Mesodermal cell (in vitro differentiated cells): Measurements from ENCODE around the gene RNASE12.
"Not testable (repeated sequence)": the region's sequence is repeated elsewhere in the genome, so short reads cannot be mapped to it uniquely, and the experiment has no call there.

Experiments
- H3K27ac ChIP-seq: 2 replicates; pipeline ENCODE4 v1.7.0; 2013; ENCODE audit warnings: mild to moderate bottlenecking, low read depth, low read length, moderate library complexity; ENCODE audit not compliant: severe bottlenecking
- H3K36me3 ChIP-seq: 2 replicates; pipeline ENCODE4 v1.7.1; 2013; ENCODE audit warnings: mild to moderate bottlenecking, low read length, moderate library complexity; ENCODE audit not compliant: control insufficient read depth, insufficient read depth
- H3K4me1 ChIP-seq: one replicate; pipeline ENCODE4 v1.7.1; 2013; ENCODE audit warnings: mild to moderate bottlenecking, low read length; ENCODE audit not compliant: insufficient read depth, control insufficient read depth, poor library complexity, severe bottlenecking
- H3K4me3 ChIP-seq: 2 replicates; pipeline ENCODE4 v1.7.0; 2013; ENCODE audit warnings: low read length, control low read depth, mild to moderate bottlenecking; ENCODE audit not compliant: insufficient read depth, poor library complexity, severe bottlenecking; ENCODE audit errors: extremely low read depth
- H3K9me3 ChIP-seq: 2 replicates; pipeline ENCODE4 v1.7.1; 2013; ENCODE audit warnings: mild to moderate bottlenecking, low read length, moderate library complexity; ENCODE audit not compliant: control insufficient read depth
- WGBS, 2 experiments: methylation state at CpG; one replicate each; pipeline ENCODE4 v1.1.5; 2013; ENCODE audit warnings: missing lambda C conversion rate in 2 of 2; ENCODE audit not compliant: insufficient coverage in 2 of 2; 5-methylcytosine and 5-hydroxymethylcytosine counted together

Gene RNASE12

DNA sequence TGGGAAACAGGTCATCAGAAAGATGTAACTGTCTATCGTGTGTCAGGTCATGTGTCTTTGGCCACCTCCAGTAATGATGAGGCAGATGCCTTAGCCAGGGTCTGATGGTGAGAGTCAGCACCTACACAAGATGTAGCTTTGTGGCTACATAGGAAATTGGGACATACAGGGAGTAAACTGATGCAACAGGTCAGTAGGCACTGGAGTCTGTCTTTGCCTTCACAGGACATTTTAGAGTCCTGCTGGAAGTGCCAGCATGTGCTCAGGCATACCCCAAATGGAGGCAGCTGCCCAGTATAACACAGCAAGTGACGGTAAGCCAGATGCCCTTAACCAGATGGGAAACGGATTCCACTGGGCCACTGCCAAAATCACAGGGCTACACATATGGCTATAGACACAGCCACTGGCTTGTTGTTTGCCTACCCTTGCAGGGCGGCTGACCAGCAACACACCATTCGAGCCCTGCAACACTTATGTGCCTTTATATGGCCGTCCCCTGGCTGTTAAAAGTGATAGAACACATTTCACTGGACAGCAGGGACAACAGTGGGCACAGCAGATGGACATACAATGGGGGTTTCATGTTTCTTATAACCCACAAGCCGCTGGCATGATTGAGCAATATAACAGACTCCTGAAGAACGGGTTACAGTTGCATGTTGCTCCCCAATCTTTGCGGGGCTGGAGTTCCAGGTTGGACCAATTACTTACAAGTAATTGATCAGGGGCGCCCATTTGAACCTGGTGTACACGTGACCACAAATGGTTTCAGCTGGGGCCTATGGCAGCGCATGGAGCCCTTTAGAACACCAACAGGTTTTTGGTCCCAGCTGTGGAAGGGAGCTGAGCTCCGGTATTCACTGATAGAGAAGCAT, 12.9 kb upstream of the RNASE12 start:
- Histone ChIP-seq H3K4me1 (no peaks in the 10 kb centered on the region), H3K4me3 (no peak overlapping the region), H3K36me3 (no peaks in the 10 kb centered on the region), H3K9me3 (no peaks in the 10 kb centered on the region), H3K27ac (no peak overlapping the region)
- 91 to 96% methylated on average over 13 of the region's 13 CpGs for WGBS, 2 experiments

- H3K36me3 ChIP-seq: no peaks in the 10 kb centered on the region
- H3K4me3 ChIP-seq: no peak overlapping the region
- 86 to 97% methylated on average over 6 to 8 of the region's 9 CpGs for WGBS, 2 experiments
- H3K27ac ChIP-seq: no peak overlapping the region
- H3K4me1 ChIP-seq: no peaks in the 10 kb centered on the region
- H3K9me3 ChIP-seq: no peaks in the 10 kb centered on the region
Measured at GRCh38 chr14:20602583-20602982, 11.4 kb upstream of the RNASE12 start.

DNA sequence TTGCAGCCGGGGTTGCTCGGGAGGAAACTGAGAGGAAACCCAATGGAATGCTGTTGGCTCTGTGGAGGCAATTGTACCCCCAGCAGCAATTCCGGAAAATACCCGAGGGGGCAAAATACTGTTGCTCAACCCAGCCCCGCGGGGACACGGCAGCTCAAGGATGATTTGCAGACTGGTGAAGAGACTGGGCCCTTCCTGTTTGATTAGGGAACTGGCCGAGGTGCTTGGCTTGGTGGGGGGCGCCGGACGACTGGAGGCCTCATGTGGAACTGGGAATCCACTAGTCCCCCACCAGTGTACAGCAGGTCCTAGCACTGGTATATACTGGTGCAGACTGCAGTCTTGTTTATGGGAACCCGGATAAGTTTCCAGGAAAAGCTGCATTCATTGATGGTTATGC, 10.3 kb upstream of the RNASE12 start:
- WGBS, 2 experiments: 88 to 93% methylated on average over 9 to 12 of the region's 12 CpGs
- H3K36me3 ChIP-seq: no peaks in the 10 kb centered on the region
- H3K4me3 ChIP-seq: no peak overlapping the region
- H3K4me1 ChIP-seq: no peaks in the 10 kb centered on the region
- no peak overlapping the region for H3K27ac ChIP-seq
- H3K9me3 ChIP-seq: no peaks in the 10 kb centered on the region

DNA sequence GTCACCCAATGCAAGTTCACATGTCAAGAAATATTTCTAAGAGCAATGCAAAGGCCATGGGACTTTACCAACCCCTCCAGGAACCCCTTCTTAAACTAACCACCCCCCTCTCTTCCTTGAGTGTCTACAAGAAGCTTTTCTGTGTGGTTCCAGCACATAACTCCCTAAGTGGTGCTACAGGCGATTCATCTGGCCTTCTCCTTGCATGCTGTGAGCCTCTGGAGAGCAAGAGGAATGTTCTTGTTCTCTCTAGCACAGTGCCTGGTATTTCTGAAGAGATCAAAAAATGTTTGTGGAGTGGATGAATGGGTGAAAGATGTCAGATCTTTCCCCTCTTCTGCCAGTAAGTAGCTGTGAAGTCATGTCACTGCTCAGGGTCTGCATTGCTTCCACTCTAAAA, 5.9 kb upstream of the RNASE12 start:
- WGBS, 2 experiments: 63% methylated on average over 1 of the region's 1 CpG; no CpG with 5 or more reads in 1 of the 2 experiments

DNA sequence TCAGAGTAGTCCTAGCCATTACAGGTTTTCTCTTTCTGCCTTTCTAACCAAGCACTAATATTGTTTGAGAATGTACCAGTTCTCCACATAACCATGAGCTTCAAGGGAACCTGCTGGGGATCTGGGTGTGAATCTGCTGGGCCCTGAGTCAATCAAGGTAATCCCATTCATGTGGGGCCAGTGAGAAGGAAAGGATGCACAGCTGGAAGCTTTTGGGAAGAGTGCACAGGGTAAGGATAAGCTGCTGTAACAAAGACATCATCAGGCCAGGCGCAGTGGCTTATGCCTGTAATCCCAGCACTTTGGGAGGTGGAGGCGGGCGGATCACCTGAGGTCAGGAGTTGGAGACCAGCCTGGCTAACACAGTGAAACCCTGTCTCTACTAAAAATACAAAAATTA, 4.5 kb upstream of the RNASE12 start:
- not testable (repeated sequence) for H3K4me3 ChIP-seq, H3K36me3 ChIP-seq, H3K4me1 ChIP-seq, H3K9me3 ChIP-seq, H3K27ac ChIP-seq
- 94 to 100% methylated on average over 1 to 3 of the region's 3 CpGs for WGBS, 2 experiments

More for the DNA sequence above, 5.9 kb upstream of the RNASE12 start:
- H3K4me1 ChIP-seq: no peaks in the 10 kb centered on the region
- H3K36me3 ChIP-seq: no peaks in the 10 kb centered on the region
- H3K9me3 ChIP-seq: no peaks in the 10 kb centered on the region
- H3K27ac ChIP-seq: no peak overlapping the region
- H3K4me3 ChIP-seq: no peak overlapping the region

- no peaks in the 10 kb centered on the region for H3K9me3 ChIP-seq
- H3K4me3 ChIP-seq: no peak overlapping the region
- H3K36me3 ChIP-seq: no peaks in the 10 kb centered on the region
- no peak overlapping the region for H3K27ac ChIP-seq
- H3K4me1 ChIP-seq: no peaks in the 10 kb centered on the region
- no CpG with 5 or more reads among the region's 1 CpG for WGBS, 2 experiments
Measured at GRCh38 chr14:20592574-20592973, 1.4 kb upstream of the RNASE12 start.

DNA sequence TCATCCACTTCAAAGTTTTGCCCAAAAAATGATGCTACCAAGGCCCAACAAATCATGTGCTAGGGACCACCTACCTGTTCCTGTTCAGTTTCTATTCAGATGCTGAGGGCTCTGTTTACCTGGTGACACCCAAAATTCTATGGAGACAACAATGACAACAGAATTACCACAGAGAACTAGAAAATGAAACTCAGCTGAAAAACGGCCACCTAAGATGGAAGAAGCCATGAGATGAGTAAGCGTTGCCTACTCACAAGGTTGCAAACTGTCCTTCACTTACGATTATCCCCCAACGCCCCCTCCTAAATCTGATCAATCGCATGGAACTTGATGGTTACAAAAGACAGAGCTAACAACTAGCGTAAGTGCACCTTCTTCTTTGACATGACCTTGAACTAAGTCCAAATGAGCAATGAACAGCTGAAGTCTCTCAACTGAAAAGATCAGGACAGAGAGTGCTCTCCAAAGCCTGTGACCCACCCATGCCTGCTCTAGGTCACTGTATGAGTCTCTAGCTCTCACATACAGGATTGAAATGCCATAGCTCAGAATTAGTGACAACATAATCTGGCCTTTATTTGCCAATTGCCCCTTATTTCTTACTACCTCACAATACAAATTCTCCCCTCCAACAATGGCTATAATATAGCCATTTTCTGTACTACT, 3.6 kb downstream of the RNASE12 start, which contains the start of gene RNASE11:
RNASE11 (minus strand) TSS at position 513 of the 666 bp plus-strand sequence.
- Histone ChIP-seq H3K27ac (no peak within 1 kb of the TSS), H3K4me3 (no peak within 1 kb of the TSS), H3K4me1 (no peaks in the 10 kb centered on the region), H3K9me3 (no peaks in the 10 kb centered on the region), H3K36me3 (no peaks in the 10 kb centered on the region)
- 86 to 100% methylated on average over 2 to 6 of the region's 6 CpGs for WGBS, 2 experiments

DNA sequence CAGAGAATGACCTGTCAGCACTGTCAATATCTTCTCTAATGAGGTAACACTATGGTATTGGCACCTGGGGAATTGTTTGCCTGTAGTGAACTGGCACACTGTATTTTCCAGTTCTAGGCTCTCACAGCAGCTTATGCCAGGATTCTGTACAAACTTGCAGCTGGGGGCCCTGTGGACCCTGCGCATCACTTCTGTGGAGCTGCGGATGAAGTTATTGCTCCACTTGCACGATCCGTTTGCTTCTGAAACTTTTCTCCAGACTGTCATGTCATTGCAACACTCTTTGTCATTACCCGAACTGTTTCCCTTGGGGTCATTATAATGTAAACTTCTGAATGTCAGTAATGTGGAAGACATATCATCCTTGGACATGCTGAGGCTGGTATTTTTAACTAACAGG, 7.3 kb downstream of the RNASE12 start:
- H3K4me1 ChIP-seq: no peaks in the 10 kb centered on the region
- H3K4me3 ChIP-seq: no peak overlapping the region
- H3K36me3 ChIP-seq: no peaks in the 10 kb centered on the region
- no peak overlapping the region for H3K27ac ChIP-seq
- WGBS, 2 experiments: 88 to 96% methylated on average over 4 of the region's 5 CpGs
- H3K9me3 ChIP-seq: no peaks in the 10 kb centered on the region

DNA sequence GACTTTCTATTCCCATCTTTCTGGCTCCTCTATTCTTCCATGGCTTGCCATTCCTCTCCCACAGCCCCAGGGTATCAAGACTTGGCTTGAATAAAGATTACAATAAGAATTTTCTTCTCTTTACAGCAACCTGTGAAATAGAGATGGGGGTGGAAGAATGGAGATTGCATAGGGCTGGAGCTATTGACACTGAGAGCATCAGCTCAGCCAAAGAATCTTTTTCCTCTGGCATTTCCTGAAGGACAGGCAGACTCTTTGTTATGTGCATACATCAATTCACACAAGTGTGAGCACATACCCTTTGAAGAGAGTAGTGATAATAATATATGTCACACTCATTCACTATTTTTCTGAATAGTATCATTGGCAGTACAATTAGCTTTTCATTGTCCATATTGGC, 8.0 kb downstream of the RNASE12 start:
- no peaks in the 10 kb centered on the region for H3K4me1 ChIP-seq
- H3K36me3 ChIP-seq: no peaks in the 10 kb centered on the region
- no peak overlapping the region for H3K27ac ChIP-seq
- H3K4me3 ChIP-seq: no peak overlapping the region
- no peaks in the 10 kb centered on the region for H3K9me3 ChIP-seq

GRCh38 chr14:20580242-20580641, 10.9 kb downstream of the RNASE12 start:
- no peaks in the 10 kb centered on the region for H3K9me3 ChIP-seq
- H3K4me3 ChIP-seq: no peak overlapping the region
- WGBS, 2 experiments: 61 to 85% methylated on average over 2 of the region's 4 CpGs
- H3K36me3 ChIP-seq: no peaks in the 10 kb centered on the region
- H3K4me1 ChIP-seq: no peaks in the 10 kb centered on the region
- no peak overlapping the region for H3K27ac ChIP-seq
